ENCODE measurements around the gene LBHD1.
"Not testable (repeated sequence)": the region's sequence is repeated elsewhere in the genome, so short reads cannot be mapped to it uniquely, and the experiment has no call there.

Gene LBHD1

GRCh38 chr11:62678770-62679696 lies 7.0 kb upstream of the LBHD1 start, which contains the start of gene UBXN1:
Gene UBXN1 (minus strand): TSS chr11:62679073. CDS start chr11:62678923, 150 bp downstream.
- peak within 1 kb of the TSS; percentile 91 for H3K4me3 ChIP-seq (ENCODE audit: low read length)
- TF ChIP-seq ZNF274 (IDR thresholded peaks at IDR 0.05; ENCODE audit: low read depth, low read length): no peak

GRCh38 chr11:62678433-62678769 lies 6.3 kb upstream of the LBHD1 start:
- TF ChIP-seq ZNF274 (IDR thresholded peaks at IDR 0.05; ENCODE audit: low read depth, low read length): no peak
- peak overlapping the region; percentile 91 for H3K4me3 ChIP-seq (ENCODE audit: low read length)

- H3K4me3 ChIP-seq (ENCODE audit: low read length): peak overlapping the region; percentile 91; the same call in 1 of the 2 replicates
- no peak for TF ChIP-seq ZNF274 (IDR thresholded peaks at IDR 0.05; ENCODE audit: low read depth, low read length)
Observed at GRCh38 chr11:62677714-62678113, 5.6 kb upstream of the LBHD1 start.

GRCh38 chr11:62677156-62677555 lies 5.1 kb upstream of the LBHD1 start:
- no peak overlapping the region for H3K4me3 ChIP-seq (ENCODE audit: low read length)
- TF ChIP-seq ZNF274 (IDR thresholded peaks at IDR 0.05; ENCODE audit: low read depth, low read length): no peak

GRCh38 chr11:62676698-62677097 lies 4.6 kb upstream of the LBHD1 start:
- TF ChIP-seq ZNF274 (IDR thresholded peaks at IDR 0.05; ENCODE audit: low read depth, low read length): no peak
- no peak overlapping the region for H3K4me3 ChIP-seq (ENCODE audit: low read length)

- H3K4me3 ChIP-seq (ENCODE audit: low read length): not testable (repeated sequence)
Observed at GRCh38 chr11:62675415-62675814, 3.3 kb upstream of the LBHD1 start.

GRCh38 chr11:62673196-62673525 lies 1.1 kb upstream of the LBHD1 start:
- no peak for TF ChIP-seq ZNF274 (IDR thresholded peaks at IDR 0.05; ENCODE audit: low read depth, low read length)
- no peak overlapping the region; the same call in 1 of the 2 replicates for H3K4me3 ChIP-seq (ENCODE audit: low read length)

- no peak for TF ChIP-seq ZNF274 (IDR thresholded peaks at IDR 0.05; ENCODE audit: low read depth, low read length)
- peak overlapping the region; percentile 80 for H3K4me3 ChIP-seq (ENCODE audit: low read length)
Observed at GRCh38 chr11:62671236-62671607, 845 bp downstream of the LBHD1 start.

- no peak overlapping the region for H3K4me3 ChIP-seq (ENCODE audit: low read length)
- TF ChIP-seq ZNF274 (IDR thresholded peaks at IDR 0.05; ENCODE audit: low read depth, low read length): no peak
Observed at GRCh38 chr11:62669420-62670161, 2.5 kb downstream of the LBHD1 start.

GRCh38 chr11:62667460-62667859 lies 4.6 kb downstream of the LBHD1 start:
- H3K4me3 ChIP-seq (ENCODE audit: low read length): no peak overlapping the region
- no peak for TF ChIP-seq ZNF274 (IDR thresholded peaks at IDR 0.05; ENCODE audit: low read depth, low read length)

- TF ChIP-seq ZNF274 (IDR thresholded peaks at IDR 0.05; ENCODE audit: low read depth, low read length): no peak
- peak overlapping the region; percentile 83; the same call in 1 of the 2 replicates for H3K4me3 ChIP-seq (ENCODE audit: low read length)
Observed at GRCh38 chr11:62666259-62666926, 5.7 kb downstream of the LBHD1 start.

GRCh38 chr11:62665599-62666258 lies 6.3 kb downstream of the LBHD1 start:
- TF ChIP-seq ZNF274 (IDR thresholded peaks at IDR 0.05; ENCODE audit: low read depth, low read length): no peak

GRCh38 chr11:62665075-62665598 lies 6.9 kb downstream of the LBHD1 start, which contains the start of the genes C11orf98 and CSKMT:
Gene C11orf98 (minus strand): TSS chr11:62665210. CDS start chr11:62665169, 41 bp downstream.
Gene CSKMT (plus strand): TSS chr11:62665312. CDS start chr11:62665880, 568 bp downstream.
- peak within 1 kb of the TSS; percentile 83 for H3K4me3 ChIP-seq (ENCODE audit: low read length)
- TF ChIP-seq ZNF274 (IDR thresholded peaks at IDR 0.05; ENCODE audit: low read depth, low read length): no peak

More at GRCh38 chr11:62665599-62666258, 6.3 kb downstream of the LBHD1 start:
- H3K4me3 ChIP-seq (ENCODE audit: low read length): peak overlapping the region; percentile 83
